NCI-H2029 (cell line): ENCODE results near the gene RBM33.

Source experiments
- DNase-seq: peaks from one replicate; lab custom pipeline; 2025; lab: John Stamatoyannopoulos, UW

The RBM33 gene

DNA sequence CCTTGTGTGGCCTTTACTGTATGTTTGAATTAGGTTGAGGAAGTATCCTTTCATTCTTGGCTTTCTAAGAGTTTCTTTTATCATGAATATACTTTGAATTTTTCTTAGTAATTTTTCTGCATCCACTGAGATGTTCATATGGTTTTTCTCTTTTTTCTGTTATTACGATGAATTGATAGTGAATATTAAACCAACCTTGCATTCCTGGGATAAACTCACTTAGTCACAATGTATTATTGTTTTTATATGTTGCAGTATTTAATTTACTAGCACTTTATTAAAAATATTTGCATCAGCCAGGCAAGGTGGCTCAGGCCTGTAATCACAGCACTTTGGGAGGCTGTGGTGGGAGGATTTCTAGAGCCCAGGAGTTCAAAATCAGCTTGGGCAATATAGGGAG lies 15.3 kb upstream of the RBM33 start:
- DNase-seq = no peak

DNA sequence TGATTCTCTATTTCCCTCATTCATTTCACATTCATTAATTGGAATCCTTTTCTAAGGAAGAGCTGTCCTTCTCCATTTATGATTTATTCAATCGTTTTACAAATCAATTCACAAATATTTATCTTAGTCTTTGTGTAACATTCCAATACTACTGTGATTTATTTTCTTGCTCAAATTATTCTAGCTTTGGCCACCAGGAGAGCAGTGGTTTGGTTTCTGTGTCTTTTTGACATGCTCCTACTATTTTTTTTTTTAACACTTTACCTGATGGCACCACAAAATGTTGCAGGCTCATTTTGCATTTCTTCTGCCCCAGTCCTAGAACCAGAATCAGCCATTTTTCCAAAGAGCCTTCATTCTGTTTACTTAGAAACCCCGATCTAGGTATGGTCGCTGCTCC lies 13.3 kb upstream of the RBM33 start:
- no peak for DNase-seq

DNA sequence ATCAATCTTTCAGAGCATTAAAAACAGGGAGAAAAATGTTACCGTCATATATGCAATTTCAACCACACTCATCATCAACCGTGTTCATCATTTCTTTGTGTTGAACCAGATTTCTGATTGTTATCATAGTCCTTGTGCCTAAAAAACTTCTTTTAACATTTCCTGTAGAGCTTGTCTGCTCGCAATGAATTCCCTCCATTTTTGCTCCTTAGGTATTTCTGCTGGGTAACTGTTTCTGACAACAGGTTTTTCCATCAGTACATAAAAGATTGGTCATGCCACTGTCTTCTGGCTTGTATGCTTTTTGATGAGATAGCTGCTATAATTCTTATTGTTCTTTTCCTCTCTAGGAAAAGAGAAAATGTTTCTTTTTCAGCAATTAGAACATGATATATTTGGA lies 8.6 kb upstream of the RBM33 start:
- no peak for DNase-seq

DNA sequence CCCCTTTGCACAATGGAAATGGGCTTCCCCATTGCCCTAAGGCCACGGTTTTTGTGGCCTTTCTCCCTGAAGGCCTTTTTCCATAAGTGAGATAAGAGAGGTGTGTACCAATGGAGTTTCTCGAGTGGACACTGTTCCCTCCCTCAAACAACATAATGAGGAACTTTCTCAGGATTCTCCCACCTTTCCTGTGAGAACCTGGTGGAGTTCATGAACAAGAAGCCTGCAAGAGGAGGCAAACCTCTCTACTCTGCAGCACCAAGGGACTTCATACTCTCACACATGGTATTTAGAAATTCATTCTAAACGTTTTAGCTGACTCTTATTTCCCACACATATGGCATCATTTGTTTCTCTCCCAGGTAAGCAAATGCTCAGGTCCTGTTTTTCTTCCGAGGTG lies 7.3 kb upstream of the RBM33 start:
- DNase-seq = no peak

DNA sequence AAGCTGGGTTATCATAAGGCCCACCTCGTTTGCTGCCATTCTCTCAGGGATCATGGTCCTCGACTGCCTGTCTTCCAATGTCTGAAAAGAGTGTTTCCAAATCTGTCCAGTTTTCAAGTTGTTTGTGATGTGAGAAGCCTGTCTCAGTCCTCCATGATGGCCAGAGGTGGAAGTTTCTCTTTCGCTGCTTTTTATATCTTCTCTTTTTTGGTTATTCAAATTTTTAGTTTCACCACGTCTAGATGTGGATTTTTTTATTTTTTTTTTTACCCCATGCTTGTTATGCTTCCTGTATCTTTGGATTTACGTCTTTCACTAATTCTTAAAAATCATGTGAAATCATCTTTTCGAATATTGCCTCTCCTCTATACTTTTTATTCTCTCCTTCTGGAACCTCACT lies 6.1 kb upstream of the RBM33 start:
- no peak for DNase-seq

DNA sequence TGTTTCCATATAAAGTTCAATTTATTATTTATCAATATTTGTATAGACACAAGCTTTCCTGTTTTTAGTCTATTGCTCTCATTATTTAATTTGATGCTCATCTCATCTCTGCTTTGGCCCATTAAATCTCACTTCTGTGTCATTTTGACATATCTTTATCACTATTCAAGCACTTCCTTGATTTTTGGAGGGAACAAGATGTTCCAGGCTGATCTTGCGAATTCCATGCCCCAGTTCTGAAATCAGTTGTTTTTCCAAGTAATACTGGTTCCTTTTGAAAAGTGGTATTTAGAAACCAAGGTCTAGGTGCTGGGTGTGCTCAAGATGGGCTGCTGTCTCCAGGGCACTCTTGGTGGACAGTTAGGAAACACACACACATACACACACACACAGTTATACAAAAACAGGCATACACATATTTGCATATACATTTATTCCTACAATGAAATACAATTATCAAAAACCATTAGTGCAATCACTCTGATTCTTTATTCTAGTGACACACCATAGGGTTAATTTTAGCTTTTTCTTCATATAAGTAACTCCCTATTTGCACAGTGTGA lies 4.4 kb upstream of the RBM33 start:
- DNase-seq = no peak

DNA sequence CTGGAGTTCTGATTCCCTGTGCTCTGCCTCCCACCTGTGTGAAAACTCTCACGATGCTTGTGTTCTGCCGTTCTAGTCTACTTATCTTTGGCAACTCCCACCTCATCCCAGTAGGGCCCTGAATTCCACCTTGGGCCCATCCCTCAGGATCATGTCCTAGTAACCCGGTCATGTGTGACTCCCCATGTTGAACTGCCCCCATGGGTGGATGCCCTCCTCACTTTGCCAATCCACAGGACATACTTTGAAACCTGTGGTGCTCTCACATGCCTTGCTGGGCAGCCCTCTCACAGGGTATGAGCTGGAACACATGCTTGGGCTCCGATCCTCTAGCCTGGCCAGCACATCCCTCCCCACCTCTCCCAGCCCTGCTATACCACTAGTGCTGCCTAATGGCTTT lies 3.8 kb upstream of the RBM33 start:
- no peak for DNase-seq

DNA sequence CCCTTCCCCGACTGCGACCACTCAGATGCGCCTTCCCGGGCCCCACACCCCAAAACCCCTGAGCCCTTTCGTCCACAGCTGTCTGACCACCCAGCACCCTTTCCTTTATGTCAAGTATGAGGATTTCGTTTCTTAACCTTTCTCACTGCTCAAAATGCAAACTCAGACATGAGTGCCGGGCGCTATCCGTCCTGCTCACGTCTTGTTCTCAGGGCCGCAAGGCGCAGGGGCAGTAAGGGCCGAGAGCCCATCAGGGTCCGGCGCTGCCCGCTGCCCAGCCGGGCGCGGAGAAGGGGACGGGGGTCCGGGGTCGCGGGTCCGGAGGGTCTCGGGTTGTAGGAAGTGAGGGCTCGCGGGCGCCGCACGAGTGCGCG lies 670 bp upstream of the RBM33 start:
- no peak for DNase-seq

DNA sequence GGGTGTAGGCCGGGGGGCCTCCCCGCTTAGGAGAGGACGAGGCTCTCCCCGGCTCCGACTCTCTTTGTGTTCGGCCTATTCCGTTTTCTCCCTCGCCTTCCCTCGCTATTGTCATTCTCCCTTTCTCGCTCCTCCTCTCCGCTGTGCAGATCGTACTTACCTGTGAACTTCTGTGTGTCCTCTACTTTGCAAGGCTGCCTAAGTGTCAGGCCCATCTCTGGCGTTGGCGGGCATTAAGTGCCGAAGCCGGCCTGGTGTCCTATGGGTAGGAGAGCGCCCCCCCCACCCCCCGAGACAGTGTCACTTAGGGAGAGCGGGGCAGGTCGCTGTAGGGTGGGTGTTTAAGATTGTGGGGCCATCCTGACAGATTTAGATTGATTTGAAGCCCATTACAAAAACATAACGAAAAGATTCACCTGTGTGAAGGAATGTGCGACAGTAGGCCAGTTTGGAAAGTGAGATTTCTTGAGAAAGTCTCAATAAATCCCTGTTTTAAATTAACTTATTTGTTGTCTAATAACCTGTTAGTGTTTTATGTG lies 579 bp downstream of the RBM33 start:
- peak; percentile 36 for DNase-seq

DNA sequence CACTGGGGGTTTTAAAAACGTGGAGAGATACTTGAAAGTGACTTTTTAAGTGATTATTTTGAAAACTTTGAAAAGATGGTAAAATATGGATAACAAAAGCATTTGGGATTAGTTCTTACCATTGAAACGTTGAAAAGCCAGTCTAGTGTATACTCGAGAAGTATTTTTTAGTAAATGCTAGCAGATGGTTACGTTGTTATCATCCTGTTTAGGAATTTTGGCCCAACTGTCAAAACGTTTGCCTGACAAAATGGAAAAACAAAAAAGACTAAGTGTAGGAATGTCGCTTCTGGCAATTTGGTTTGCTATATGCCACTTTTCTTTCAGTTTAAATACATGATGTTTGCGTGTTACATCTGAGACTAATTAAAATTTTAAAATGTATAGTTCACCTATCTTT lies 1.2 kb downstream of the RBM33 start:
- DNase-seq = no peak

DNA sequence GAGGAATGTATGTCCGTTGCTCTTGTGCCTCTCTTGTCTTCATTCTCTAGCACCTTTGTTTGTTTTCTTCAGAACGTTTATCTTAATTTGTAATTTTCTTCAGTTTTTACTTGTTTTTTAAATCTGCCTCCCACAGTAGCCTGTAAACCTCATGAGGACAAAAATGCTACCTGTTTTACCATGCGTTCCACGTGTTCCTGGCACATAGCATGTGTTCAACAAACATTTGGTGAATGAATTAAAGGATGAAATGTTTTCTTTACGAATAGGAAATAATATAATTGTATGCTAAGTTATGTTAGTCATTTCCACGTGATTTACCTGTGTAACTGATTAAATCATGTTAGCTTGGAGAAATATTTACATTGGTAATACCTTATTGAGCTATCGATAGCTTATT lies 2.2 kb downstream of the RBM33 start:
- DNase-seq = no peak

DNA sequence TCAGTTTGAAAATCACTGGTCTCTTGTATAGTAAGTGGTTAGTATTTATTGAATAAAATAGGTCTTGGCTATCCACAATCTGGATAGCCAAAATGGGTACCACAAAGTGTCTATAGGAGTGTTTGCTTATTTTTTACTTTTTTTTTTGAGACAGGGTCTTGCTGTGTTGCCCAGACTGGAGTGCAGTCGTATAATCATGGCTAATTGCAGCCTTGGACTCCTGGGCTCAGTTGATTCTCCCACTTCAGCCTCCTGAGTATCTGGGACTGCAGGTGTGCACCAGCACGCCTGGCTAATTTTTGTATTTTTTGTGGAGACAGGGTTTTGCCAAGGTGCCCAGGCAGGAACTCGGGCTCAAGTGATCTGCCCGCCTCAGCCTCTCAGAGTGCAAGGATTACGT lies 2.8 kb downstream of the RBM33 start:
- no peak for DNase-seq

DNA sequence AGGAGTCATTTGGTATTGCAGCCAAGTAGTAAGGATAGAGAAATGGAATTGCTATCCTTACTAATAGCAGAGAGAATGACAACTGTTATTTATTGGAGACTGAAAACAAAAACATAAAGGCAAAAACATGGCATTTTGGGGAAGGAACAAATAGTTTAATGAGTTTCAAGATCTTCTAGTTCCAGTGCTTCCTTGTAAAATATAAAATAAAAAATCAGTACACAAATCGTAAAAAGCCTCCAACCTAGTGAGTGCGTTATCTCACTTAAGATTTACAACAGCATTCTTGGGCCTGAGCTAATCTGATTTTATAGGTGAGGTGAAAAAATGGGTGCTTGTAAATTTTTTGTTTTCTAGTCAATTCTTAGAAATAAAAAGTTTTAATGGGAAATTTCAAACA lies 3.3 kb downstream of the RBM33 start:
- no peak for DNase-seq

DNA sequence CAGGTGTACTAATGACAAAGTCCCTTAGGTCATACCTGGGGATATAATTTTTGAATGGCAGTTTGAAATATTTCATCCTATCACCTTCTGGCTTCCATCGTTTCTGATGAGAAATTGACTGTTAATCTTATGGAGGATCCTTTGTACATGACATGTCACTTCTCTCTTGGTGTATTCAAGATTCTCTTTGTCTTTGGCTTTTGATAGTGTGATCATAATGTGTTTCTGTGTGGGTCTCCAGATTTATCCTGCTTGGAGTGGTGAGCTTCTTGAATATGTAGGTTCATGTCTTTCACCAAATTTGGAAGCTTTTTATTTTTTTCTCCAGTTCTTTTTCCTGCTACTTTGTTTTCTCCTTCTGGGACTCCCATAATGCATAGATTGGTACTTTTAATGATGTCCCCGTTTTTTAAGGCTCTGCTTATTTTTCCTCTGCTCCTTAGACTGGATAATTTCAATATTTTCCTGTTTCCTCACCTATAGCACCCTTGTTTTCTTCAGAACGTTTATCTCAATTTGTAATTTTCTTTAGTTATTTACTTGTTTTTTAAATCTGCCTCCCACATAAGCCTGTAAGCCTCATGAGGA lies 4.4 kb downstream of the RBM33 start:
- no peak for DNase-seq

DNA sequence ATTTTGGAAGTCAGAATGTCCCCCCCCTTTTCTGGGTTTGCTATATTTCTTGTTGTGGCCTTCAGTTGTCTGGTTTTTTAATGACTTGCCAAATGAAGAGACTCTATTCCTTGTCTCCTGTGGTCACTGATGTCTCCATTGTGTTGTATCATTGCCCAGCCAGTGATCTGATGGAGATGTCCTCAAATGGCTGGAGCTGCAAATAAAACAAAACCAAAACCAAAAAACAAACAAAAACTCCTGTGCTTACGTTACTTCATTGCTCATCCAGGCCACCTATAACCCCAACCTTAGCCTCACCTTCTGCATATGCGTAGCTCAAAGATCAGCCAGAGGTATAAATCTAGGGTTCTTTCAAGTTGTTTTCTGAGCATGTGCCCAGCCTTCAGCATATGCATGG lies 5.1 kb downstream of the RBM33 start:
- DNase-seq = no peak

DNA sequence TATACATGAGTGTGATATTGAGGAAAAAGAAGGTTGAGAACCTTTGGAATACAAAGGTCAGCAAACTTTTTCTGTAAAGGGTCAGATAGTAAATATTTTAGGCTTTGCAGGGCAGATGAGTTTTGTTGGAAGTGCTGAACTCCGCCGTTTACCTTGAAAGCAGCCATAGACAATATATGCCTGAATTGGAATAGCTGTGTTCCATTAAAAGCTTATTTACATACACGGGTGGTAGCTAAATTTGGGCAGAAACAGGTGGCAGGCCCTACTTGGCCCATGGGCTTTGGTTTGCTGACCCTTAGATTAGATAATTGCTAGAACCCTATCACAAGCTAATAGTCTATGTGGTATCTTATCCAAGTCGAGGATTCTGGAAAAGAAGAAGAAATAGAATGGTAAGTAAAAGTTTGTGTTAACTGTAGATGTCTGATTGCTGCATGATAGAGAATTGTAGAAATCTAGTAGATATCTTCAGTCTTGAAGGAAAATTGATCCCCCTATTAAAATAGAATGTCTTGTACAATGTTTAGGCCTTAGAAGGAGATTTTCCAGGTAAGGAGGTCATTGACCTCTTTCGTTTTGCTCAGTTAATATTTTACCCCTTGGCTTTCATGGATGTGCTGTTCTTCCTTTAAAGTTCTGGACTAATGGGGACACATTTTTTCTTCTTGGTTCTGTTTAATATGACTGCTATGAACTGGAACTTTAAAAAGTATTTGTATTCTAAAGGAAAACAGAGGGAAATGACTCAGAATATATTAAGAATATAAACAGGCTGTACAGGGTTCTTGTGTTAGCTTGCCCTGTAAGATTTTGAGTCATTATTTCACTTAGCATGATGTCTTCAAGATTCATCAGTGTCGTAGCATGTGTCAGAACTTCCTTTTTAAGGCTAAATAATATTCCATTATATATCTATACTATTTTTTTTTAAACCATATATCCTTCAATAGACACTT lies 8.0 kb downstream of the RBM33 start:
- DNase-seq = no peak

DNA sequence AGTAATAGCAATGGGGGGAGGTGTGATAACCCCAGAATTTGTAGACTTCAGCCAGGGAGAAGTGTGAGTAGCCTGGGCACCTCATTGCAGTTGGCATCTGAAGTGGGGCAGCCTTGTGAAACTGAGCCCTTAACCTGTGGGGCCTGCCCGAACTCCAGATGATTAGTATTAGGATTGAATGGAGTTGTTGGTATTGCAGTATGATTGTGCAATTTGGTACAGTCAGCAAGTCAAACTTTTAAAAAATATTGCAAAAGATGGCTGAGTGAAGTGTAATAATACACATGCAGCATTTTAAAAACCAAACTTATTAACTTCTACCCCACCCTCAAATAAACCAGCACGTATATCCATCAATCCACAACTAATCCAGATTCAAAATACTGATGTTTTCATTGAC lies 9.3 kb downstream of the RBM33 start:
- DNase-seq = no peak

DNA sequence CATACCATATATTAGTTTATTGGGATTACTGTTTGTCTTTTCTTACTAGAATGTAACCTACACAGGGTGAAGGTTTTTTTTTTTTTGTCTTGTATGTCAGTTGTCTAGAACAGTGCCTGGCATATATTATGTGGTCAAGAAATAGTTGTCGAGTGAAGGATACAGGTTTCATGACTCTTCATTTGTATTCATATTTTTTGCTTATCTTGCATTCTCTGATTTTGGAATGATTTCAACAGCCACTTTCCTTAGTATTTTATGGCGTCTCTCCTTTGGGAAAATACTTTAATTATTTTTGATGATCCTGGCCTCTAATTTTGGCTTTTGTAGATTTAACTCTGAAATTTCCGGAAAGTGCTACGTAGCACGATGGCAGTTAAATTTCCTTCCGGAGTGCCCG lies 12.4 kb downstream of the RBM33 start:
- no peak for DNase-seq

DNA sequence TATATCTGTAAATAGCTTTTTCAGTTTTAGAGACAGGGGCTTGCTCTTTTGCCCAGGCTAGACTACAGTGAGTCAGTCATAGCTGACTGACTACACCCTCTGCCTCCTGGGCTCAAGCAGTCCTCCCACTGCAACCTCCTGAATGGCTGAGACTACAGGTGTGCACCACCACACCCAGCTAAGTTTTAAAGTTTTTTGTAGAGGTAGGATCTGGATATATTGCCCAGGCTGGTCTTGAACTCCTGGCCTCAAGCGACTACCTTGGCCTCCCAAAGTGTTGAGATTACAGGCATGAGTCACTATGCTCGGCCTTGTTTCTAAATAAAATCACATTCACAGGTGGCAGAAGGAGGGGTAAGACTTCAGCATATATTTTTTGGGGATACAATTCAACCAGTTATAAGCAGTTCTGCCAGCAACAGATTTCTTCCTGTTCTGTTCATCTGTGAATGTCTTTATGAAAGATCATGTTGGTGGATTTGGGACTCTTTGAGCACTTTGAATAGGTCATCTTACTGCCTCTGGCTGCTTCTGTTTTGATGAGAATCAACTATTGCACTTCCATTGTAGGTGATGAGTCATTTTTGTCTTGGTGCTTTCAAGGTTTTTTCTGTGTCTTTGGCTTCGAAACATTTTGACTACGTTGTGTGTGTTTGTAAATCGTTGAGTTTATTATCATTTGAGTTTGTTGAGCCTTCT lies 15.7 kb downstream of the RBM33 start:
- DNase-seq = no peak

DNA sequence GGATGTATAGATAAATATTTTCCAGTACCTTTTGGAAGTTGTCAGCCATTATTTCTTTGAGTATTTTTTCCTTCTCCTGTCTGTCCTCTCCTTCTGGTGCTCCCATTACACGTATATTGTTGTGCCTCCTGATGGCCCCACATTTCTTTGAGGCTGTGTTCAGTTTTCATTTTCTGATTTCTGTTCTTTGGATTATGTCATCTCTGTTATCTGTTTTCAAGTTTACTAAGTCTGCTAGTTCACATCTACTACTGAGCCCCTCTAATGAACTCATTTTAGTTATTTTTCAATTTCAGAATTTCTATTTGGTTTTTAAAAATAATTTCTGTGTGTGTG lies 16.3 kb downstream of the RBM33 start:
- no peak for DNase-seq

DNA sequence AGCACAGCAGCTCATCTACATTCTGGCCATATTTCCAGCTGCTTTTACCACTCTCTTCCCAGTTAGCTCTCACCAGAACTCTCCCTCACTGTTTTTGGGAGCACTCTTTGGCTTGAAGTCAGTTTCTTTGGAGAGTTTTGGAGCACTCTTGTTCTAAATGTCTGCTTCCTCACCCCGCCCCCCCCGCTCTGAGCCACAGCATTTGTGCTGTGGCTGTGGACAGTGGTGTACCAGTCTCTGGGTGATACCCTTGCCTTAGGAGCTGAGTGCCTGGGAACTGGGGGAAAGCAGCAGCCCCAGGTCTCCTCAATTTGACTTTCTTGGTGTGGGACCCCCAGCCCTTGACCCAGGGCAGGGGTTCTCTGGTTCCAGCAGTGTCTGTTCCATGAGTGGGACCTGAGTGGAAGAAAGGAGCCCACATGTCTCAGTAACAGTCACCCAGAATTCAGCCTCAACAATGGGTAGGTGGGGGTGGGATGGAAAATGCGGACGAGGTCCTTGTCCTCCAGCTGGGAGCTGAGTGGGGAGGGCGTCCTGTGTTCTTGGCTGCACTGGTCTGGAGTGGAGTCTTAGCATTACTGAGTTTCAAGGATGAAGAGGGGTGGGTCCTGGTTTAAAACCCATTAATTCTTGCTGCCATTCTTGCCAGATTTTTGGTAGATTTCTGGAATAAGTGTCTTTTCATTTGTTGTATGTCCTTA lies 18.0 kb downstream of the RBM33 start:
- DNase-seq = no peak

DNA sequence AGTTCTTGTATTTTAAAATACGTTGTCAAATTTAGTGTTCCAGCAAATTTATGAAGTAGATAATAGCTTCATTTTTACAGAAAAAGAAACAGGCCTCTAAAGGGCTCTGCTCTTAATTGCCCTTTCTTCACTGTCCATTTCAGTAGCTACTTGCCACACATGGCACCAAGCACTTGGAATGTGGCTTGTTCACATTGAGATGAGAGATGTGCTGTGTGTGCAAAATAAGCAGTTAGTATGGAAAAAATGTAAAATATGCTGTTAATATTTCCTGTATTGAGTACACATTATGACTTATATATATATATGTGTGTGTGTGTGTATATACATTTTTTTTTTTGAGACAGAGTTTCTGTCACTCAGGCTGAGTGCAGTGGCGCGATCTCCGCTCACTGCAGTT lies 19.5 kb downstream of the RBM33 start:
- DNase-seq = no peak
